ENCODE measurements around the gene OPRL1.

The OPRL1 gene

DNA sequence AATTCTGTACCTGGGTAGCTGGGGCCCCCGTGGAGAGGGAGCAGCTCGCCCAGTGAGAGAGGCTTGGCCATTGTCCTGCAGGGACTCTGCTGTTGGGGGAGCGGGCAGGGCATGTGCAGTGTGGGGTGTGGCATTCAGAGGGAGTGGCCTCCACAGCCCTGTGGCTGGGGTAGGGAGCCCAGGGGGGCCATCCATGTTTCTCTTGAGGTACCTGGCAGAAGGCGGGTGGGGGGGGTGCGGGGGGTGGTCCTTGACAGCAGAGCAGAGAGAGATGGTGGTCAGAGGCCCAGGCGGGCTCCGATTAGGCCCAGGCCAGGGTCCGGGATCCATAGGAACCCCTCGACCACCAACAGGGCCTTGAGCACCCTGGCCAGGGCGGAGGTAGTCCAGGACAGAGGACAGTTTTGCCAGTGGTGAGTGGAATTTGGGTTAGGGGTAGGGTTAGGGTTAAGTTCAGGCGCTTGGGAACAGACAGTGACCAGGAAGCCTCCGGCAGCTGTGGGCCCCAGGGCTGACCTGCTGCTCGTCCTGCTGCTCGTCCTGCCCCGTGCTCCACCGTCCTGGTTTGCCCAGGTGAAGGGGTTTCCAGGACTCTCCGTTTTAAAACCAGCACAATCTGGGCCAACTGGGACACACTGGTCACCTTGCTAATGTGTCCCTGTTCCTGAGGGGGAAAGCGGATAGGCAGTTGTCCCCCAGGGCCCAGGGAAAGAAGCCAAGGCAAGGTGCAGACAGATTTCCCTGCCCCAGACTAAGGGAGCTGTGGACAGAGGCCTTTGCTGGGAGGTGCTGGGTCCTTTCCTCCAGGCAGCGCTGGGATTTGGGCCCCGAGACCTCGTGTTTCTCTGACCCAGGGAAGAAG, 59.5 kb downstream of the OPRL1 start:
- in situ Hi-C loops (cut with HindIII; ENCODE audit: low sequenced_read_pairs): no loop called here

GRCh38 chr20:64140061-64140931, 60.4 kb downstream of the OPRL1 start:
- in situ Hi-C loops (cut with HindIII; ENCODE audit: low sequenced_read_pairs): no loop called here

DNA sequence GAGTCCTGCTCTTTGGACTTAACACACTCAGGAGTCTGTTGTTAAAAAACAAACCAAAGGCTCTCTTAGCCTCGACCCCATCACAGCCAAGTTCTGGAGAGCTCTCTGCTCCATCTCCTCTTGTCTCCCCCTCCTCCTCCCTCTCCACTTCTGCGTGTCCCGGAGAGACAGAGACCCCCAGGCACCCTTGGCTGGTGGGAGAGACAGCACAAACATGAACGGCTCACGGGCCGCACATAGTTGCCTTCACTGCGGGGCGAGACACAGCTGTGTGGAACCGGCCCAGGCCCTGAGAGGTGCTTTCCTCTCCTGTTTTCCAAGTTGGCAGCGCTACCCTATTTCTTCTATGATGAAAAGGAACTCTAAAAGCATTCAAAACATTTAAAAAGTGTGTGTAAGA, 61.1 kb downstream of the OPRL1 start:
- in situ Hi-C loops (cut with HindIII; ENCODE audit: low sequenced_read_pairs): no loop called here

GRCh38 chr20:64142590-64142989, 62.7 kb downstream of the OPRL1 start:
- in situ Hi-C loops (cut with HindIII; ENCODE audit: low sequenced_read_pairs): no loop called here

DNA sequence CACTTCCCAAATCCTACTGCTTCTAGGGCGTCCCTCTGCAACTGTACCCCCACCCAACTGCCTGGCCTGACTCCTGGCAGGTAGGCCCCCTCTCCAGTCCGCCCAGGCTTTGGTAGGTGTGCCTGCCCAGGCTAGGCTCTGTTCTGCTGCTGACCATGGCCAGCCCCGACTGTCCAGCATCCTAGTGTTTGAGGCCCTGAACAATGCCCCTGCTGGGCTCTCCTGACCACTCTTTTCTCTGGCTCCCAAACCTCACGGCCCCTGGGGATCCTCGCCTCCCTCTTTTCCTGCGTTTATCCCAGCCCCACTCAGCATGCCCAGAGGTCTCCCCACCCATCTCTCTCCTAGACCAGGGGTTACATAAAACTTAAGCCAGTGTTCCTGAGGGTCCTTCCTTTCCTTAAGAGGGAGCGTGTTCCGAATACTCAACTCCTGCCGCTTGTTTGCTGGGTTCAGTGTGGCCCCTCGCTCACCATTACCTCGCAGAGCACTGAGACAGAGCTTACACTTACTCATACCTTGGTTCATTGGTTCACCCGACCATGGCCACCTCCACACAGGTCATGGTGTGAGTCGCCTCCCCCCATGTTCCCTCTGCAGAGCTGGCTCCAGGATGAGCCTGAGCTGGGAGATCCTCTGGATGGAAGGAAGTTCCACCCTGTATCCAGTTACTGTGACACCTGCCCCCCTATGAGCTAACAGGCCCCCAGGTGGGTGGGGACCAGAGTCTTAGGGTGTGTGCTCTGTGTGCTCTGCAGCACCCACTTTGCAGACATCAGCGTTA, 63.3 kb downstream of the OPRL1 start:
- in situ Hi-C loops (cut with HindIII; ENCODE audit: low sequenced_read_pairs): no loop called here

DNA sequence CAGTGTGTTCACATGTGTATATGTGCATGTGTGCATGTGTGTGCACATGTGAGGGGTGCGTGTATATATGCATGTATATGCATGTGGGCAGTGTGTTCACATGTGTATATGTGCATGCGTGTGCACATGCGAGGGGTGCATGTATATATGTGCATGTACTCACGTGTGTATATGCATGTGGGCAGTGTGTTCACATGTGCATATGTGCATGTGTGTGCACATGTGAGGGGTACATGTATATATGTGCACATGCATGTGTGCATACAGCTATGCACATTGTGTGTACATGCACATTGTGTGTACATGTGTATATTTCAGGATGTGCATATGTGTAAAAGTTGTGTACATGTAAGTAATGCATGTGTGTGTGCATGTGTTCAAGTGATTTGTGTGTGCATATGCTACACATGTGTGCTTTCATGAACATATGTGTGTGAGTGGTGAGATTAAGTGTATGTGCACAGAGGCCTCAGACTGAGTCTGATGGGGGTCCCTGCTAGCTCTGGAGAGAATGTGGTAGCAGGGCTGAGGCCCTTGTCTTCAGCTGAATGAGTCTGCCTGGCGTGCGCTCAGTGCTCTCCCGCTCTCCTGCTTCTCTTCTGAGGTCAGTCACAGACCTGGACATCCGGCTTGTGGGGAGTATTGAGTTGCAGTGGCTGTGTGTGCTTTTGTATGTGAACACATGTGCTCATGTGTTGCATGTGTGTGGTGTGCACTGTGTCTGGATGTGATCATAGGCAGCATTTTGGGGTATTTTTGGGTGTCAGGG, 64.4 kb downstream of the OPRL1 start:
- in situ Hi-C loops (cut with HindIII; ENCODE audit: low sequenced_read_pairs): no loop called here

- in situ Hi-C loops (cut with HindIII; ENCODE audit: low sequenced_read_pairs): no loop called here
Observed at GRCh38 chr20:64145458-64146300, 65.8 kb downstream of the OPRL1 start.

DNA sequence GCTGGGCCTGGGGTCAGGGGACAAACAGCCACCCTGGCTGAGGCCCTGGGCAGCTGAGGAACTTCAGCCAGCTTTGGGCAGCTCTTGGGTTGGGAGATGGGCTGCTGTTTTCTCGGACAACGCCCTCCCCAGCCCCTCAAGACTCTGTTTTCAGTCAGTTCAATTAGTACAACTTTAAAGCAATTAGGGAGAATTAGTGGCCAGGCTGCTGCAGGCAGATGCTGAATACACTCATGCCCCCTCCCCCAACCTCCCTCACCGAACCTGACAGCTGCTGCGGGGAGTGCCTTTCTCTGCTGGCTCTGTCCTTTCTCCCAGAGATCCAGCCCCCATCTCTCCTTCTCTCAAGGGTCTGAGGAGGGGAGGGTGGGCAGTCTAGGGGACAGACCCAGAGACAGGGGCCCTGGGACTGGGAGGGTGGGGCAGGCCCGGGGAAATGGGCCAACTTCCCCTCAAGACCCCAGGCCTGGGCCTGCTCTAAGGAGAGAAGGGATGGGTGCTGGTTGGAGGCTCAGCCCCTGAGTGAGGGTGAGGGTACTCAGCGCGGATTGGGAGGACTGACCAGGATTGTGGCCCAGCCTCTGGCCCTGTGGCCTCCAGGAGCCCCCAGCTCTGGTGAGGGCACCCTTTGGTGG, 66.5 kb downstream of the OPRL1 start:
- in situ Hi-C loops (cut with HindIII; ENCODE audit: low sequenced_read_pairs): no loop called here

GRCh38 chr20:64146936-64147477, 67.1 kb downstream of the OPRL1 start:
- in situ Hi-C loops (cut with HindIII; ENCODE audit: low sequenced_read_pairs): no loop called here

DNA sequence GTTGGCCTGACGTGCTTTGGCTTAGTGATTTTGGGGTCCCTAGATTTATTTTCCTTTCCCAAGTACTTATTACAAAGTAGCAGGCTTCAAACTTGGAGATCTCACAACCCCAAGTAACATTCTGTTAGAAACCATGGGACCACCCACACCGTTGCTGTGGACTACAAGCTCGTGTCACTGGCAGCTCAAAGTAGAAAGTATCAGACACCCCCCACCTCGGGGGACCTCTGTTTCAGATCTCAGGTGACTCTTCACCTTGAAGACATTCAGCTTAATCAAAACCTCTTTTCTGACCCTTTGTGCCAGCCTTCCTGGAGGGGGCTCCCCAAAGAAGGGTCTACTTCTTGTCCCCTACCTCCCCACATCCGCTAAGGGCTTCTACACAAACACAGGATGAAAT, 68.7 kb downstream of the OPRL1 start:
- in situ Hi-C loops (cut with HindIII; ENCODE audit: low sequenced_read_pairs): no loop called here

- in situ Hi-C loops (cut with HindIII; ENCODE audit: low sequenced_read_pairs): no loop called here
Observed at GRCh38 chr20:64149141-64149540, 69.3 kb downstream of the OPRL1 start.

- in situ Hi-C loops (cut with HindIII; ENCODE audit: low sequenced_read_pairs): no loop called here
Observed at GRCh38 chr20:64149809-64150560, 70.1 kb downstream of the OPRL1 start.

Measured in DLD1 (cell line).